Stimulated activated CD4-positive, alpha-beta T cell treated with anti-CD3 and anti-CD28 coated beads, TNF-alpha, amount 100 ng/mL, for 48 hours (primary cell): ENCODE data around the gene COL23A1.
"Not testable (repeated sequence)": the region's sequence is repeated elsewhere in the genome, so short reads cannot be mapped to it uniquely, and the experiment has no call there.

Experiments used
- DNase-seq, 3 donors: peaks; one replicate each; pipeline ENCODE4 v3.0.0-alpha.2; 2020; ENCODE audit warnings: low read depth in 3 of 3

The COL23A1 gene

GRCh38 chr5:178322736-178323540 lies 267.3 kb downstream of the COL23A1 start:
- DNase-seq: no peak

DNA sequence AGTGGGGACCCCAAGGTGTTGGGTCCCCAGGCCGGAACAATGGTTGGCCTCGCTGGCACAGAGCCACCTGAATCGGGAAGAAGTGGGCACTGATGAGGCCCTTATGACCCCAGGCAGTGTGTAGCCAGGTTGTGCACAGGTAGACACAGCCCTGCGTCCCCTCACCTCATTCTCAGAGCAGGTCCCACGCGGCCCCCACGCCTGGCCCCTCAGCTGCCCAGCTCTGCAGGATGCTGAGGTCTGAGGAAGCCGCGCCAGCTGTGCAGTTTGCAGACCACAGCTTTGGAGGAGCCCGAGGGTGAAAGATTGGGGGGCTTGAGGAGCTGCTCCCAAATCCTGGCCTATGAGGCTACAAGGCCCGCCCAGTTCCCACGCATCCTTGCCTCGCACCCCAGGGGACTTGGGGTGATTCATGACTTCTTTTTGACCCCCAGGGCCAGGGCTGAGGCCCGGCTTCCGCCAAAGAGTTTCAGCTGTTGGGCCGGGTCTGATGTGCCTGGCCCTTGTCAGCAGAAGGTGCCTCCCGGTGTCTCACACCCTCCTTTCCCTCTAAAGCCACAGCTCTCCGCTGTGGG lies 269.8 kb downstream of the COL23A1 start:
- DNase-seq: no peak

DNA sequence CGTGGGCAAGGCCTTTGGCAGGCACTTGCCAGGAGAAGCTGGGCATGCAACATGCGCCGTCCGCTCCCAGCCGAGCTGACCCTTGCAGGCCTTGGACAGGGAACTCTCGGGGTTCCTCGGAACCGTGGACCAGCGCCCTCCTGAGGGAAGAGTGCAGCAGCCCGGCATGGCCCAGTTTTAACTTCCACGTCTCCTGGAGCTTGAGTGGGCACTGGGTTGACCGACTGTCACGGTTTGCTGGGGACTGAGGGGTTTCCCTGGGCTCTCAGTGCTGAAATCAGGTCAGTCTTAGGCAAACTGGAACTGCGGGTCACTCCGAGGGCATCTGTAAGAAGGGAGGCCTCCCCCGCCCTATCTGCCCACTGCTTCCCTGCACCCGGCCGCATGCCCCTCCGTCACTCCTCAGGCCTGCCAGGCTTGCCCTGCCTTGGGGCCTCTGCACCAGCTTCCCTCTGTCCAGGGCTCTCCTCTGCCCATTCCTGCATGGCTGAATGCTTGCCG lies 270.6 kb downstream of the COL23A1 start:
- no peak for DNase-seq

- no peak for DNase-seq
Observed at GRCh38 chr5:178318893-178319292, 271.3 kb downstream of the COL23A1 start.

- DNase-seq: no peak
Observed at GRCh38 chr5:178318382-178318781, 271.8 kb downstream of the COL23A1 start.

DNA sequence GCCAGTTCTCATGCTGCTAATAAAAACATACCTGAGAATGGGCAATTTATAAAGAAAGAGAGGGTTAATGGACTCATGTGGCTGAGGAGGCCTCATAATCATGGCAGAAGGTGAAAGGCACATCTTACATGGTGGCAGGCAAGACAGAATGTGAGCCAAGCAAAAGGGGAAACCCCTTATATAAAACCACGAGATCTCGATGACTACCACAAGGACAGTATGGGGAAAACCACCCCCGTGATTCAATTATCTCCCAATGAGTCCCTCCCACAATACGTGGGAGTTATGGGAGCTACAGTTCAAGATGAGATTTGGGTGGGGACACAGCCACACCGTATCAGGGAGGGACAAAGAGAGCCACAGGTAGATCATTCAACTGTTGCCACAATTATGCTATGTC lies 272.5 kb downstream of the COL23A1 start:
- not testable (repeated sequence) for DNase-seq

DNA sequence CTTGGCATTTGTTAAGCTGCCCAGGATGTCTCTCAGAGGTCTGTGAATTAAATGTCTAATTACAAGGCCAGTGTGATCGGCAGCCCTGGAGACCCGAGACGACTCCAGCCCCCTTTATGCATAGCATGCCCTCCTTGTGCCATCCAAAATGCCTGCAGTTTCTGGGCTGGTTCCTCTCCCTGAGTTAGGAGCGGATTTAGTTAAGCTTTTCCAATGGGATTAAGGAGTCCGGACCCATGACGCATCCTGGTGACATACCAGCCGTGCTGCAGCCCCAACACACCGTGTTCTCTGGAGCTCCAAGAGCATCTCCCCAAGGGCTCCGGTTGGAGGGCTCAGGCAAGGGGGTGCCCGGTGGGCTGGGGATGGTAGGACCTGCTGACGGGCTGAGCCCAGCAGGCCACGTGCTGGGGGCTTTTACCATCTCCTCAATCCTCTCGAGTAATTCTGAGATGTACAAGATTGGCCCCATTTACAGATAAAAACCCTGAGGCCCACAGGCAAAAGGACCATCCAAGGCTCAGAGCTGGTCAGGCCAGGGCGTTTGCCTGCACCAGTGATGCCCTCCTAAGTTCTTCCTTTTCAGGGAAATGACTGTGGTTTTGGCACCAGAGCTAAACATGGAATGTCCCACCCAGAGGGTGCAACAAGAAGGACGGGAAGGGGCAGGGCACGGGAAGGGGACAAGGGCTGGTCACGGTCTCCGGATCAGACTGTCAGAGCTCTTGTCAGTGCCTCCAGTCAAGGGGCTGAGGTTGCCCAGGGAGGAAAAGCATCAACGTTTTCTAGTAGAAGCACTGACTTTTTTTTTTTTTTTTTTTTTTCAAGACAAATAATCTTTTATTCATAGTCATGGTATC lies 275.0 kb downstream of the COL23A1 start:
- no peak for DNase-seq

GRCh38 chr5:178314061-178314660 lies 276.0 kb downstream of the COL23A1 start:
- DNase-seq: no peak

- no peak for DNase-seq
Observed at GRCh38 chr5:178313316-178313715, 276.9 kb downstream of the COL23A1 start.

DNA sequence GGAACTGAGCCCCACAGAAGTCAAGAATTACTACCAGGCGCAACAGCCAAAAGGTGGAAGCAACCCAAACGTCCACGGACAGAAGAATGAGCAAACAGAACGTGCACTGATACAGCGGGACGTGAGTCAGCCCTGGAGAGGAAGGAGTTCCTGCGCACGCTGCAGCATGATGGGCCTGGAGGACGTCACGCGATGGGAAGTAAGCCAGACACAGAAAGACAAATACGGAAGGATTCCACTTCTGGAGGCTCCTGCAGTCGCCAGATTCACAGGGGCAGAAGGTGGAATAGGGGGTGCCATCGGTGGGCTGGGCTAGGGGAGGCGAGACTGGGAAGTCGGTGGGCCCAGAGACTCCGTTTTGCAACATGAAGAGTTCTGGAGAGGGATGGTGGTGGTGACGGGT lies 277.3 kb downstream of the COL23A1 start:
- no peak for DNase-seq

GRCh38 chr5:178310130-178310865 lies 279.9 kb downstream of the COL23A1 start:
- DNase-seq: no peak

DNA sequence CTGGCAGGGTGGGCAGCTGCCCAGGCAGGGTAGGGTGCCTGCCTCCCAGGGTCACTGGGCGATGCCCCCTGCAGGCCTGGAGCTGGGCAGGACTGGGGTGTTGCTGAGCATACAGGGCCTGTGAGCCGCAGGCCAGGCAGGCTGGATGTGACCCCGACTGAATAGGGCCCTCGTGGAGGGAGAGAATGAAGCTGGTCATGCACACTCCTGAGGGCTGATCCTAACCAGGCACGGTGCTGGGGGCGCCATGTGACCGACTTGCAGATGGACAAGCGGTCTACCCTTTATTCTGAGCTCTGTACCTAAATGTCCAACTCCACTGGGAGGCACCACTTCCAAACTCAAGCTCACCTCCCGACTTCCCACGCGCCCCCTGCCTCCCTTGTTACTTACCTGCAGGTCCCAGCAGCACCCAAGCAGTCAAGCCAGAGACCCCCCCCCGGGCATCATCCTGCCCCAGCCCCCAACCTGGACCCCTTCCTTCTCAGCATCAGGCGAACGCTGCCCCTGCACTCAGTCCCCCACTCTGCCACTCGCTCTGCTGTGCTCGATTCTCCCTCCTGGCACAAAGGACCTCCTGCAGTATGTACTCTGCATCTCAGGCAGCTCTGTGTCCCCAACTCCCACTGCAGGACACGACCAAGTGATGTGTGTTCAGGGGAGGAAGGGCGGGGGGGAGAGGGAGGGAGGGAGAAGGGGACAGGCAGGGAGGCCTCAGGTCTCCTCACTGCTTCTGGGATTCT lies 280.8 kb downstream of the COL23A1 start:
- DNase-seq: no peak

DNA sequence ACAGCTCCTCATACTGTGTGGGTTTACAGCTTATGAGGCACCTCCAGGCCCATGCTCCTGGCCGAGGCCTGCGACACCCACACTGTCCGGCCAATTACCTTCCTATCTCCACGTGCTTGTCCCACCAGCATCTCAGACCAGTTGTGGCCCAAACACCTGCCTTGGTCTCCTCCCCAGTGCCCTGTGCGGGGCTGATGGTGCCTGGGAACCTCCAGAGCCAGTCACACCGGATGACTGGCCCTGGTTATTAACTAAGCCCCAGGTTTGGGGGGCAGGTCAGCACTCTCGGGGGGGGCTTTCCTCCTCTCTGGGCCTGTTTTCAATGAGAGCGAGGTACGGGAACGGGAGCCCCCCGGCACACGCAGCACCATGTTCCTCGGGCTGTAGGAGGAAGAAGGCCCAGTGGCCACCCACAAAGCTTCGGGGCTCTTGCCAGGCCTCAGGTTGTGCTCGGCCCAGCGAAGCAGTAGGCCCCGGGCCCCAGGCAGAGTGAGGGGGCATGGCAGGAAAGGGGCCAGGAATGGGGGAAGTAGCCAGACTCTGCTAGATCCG lies 281.6 kb downstream of the COL23A1 start:
- no peak for DNase-seq

DNA sequence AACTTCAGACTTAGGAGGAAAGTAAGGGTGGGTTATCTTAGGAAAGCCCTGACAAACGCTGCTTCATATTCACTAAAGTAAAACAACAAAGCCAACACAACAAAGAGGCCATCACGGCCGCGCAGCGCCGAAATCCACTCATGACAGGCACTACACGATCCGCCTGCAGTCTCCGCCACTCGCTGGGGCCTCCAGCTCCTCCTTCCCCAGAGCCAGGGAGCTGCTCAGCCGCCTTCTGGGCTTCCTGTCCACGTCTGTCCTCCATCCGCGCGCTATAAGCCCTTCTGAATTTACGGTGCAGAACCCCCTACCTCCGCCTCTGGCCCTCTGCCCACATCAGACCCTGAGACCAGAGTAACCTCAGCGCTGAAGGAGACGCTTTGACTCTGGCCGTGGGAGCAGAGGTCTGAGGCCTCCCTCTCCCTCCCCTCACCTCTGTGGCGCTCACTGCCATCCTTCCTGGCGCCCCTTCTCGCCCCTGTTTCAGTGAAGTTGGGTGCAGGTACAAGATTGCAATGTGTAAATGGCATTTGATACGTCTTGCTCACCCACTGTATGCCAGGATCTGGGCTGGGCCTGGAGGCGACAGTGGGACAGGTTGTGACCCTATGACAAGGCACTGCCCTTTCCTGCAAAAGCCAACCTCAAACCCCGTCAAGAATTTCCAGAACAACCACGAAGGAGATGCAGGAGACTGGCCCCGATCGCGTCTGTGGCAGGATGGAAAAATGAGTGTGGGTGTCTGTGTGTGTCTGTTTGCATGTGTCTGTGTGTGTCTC lies 282.7 kb downstream of the COL23A1 start:
- DNase-seq: no peak

- DNase-seq: no peak
Observed at GRCh38 chr5:178306430-178307225, 283.6 kb downstream of the COL23A1 start.

DNA sequence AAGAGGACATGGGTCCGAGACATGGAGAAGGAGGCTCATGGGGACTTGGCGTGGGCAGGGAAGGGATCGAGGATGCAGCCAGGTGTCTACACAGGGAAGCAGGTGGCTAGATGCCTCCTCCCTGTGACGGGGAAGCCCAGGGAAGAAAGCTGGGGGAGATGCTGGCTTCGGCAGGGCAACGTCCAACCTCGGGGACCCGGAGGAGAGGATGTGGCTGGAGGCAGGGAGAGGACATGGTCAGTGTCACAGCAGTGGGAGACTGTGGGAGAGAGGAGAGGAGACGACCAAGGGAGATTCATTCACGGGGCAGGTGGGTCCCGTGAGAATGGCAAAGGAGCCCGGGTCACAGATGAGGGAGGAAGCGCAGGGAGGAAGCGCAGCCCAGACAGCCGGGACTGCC lies 284.4 kb downstream of the COL23A1 start:
- DNase-seq: no peak

- DNase-seq: no peak
Observed at GRCh38 chr5:178304761-178305645, 285.2 kb downstream of the COL23A1 start.

- DNase-seq: no peak
Observed at GRCh38 chr5:178304016-178304415, 286.2 kb downstream of the COL23A1 start.
